NB4 (cell line): ENCODE data around the gene ADGRB2.

Experiments used
- CTCF ChIP-seq: IDR thresholded peaks from one replicate; pipeline ENCODE4 v1.5.1; 2012; ENCODE audit warnings: low read depth, low read length
- POLR2A ChIP-seq: IDR thresholded peaks from 2 replicates; pipeline ENCODE4 v1.6.1; 2011; ENCODE audit warnings: mild to moderate bottlenecking; ENCODE audit not compliant: insufficient read length; ENCODE audit errors: extremely low read depth

GRCh38 chr1:31791131-31791858, 27.2 kb upstream of the ADGRB2 start:
- TF ChIP-seq CTCF = no peak
- TF ChIP-seq POLR2A = no peak
